NCI-H1436 treated with DMSO at 0.1 percent for 48 hours (cell line): ENCODE measurements around the gene DCAF6.
"Not testable (repeated sequence)": the region's sequence is repeated elsewhere in the genome, so short reads cannot be mapped to it uniquely, and the experiment has no call there.

Experiments used
- DNase-seq: peaks from one replicate; lab custom pipeline; 2025; lab: John Stamatoyannopoulos, UW

The DCAF6 gene

GRCh38 chr1:167923324-167924056 lies 13.0 kb upstream of the DCAF6 start:
- DNase-seq, result no peak

GRCh38 chr1:167924102-167924501 lies 12.4 kb upstream of the DCAF6 start:
- no peak for DNase-seq

GRCh38 chr1:167924543-167925231 lies 11.8 kb upstream of the DCAF6 start:
- DNase-seq, result no peak

GRCh38 chr1:167926486-167926997 lies 9.9 kb upstream of the DCAF6 start:
- no peak for DNase-seq

GRCh38 chr1:167927046-167927754 lies 9.3 kb upstream of the DCAF6 start:
- no peak for DNase-seq

GRCh38 chr1:167928457-167928852 lies 8.0 kb upstream of the DCAF6 start:
- no peak for DNase-seq

GRCh38 chr1:167928919-167929318 lies 7.6 kb upstream of the DCAF6 start:
- DNase-seq, result not testable (repeated sequence)

GRCh38 chr1:167929725-167930124 lies 6.8 kb upstream of the DCAF6 start:
- DNase-seq, result no peak

- no peak for DNase-seq
Observed at GRCh38 chr1:167933788-167934187, 2.7 kb upstream of the DCAF6 start.

GRCh38 chr1:167934426-167935215 lies 1.9 kb upstream of the DCAF6 start:
- DNase-seq, result no peak

- no peak for DNase-seq
Observed at GRCh38 chr1:167935216-167936067, 1.0 kb upstream of the DCAF6 start.

GRCh38 chr1:167936930-167937708 lies 636 bp downstream of the DCAF6 start, which contains the start of gene MPC2:
Gene MPC2 (minus strand): TSS chr1:167937072. CDS start chr1:167935841, 1,231 bp downstream.
- DNase-seq, result no peak

- no peak for DNase-seq
Observed at GRCh38 chr1:167937709-167938010, 1.2 kb downstream of the DCAF6 start.

- no peak for DNase-seq
Observed at GRCh38 chr1:167938080-167938636, 1.7 kb downstream of the DCAF6 start.

- no peak for DNase-seq
Observed at GRCh38 chr1:167940264-167940663, 3.8 kb downstream of the DCAF6 start.

GRCh38 chr1:167943541-167943940 lies 7.1 kb downstream of the DCAF6 start:
- no peak for DNase-seq

GRCh38 chr1:167947733-167948132 lies 11.2 kb downstream of the DCAF6 start:
- no peak for DNase-seq

GRCh38 chr1:167949785-167950184 lies 13.3 kb downstream of the DCAF6 start:
- DNase-seq, result no peak

GRCh38 chr1:167950569-167950968 lies 14.1 kb downstream of the DCAF6 start:
- no peak for DNase-seq

- DNase-seq, result no peak
Observed at GRCh38 chr1:167955915-167956314, 19.4 kb downstream of the DCAF6 start.
